ENCODE data around the gene C2orf76. TPM values are rescaled to one million over a fixed set of nuclear protein-coding genes. Genes with fewer than 3 reads are reported as not detected.
"Not testable (repeated sequence)": the region's sequence is repeated elsewhere in the genome, so short reads cannot be mapped to it uniquely, and the experiment has no call there.

C2orf76 gene
- total RNA-seq, 4 donors from 2014 or later, result 13.5 to 63.0 (median 21.5) TPM

GRCh38 chr2:119408221-119408619 lies 41.6 kb upstream of the C2orf76 start:
- no peak for DNase-seq
- intact Hi-C loops (cut with DNase I; ENCODE audit: low total_unique reads), result no loop called here
- no peaks in the 10 kb centered on the region for H3K4me1 ChIP-seq

GRCh38 chr2:119407430-119408220 lies 41.0 kb upstream of the C2orf76 start:
- no peak overlapping the region for H3K4me3 ChIP-seq
- H3K36me3 ChIP-seq, result no peaks in the 10 kb centered on the region
- no peak for DNase-seq
- H3K9me3 ChIP-seq, result no peaks in the 10 kb centered on the region
- TF ChIP-seq, protein P1, sequence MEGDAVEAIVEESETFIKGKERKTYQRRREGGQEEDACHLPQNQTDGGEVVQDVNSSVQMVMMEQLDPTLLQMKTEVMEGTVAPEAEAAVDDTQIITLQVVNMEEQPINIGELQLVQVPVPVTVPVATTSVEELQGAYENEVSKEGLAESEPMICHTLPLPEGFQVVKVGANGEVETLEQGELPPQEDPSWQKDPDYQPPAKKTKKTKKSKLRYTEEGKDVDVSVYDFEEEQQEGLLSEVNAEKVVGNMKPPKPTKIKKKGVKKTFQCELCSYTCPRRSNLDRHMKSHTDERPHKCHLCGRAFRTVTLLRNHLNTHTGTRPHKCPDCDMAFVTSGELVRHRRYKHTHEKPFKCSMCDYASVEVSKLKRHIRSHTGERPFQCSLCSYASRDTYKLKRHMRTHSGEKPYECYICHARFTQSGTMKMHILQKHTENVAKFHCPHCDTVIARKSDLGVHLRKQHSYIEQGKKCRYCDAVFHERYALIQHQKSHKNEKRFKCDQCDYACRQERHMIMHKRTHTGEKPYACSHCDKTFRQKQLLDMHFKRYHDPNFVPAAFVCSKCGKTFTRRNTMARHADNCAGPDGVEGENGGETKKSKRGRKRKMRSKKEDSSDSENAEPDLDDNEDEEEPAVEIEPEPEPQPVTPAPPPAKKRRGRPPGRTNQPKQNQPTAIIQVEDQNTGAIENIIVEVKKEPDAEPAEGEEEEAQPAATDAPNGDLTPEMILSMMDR (IDR thresholded peaks at IDR 0.05), result peak; percentile 51 to 84 (median 68)
- TF ChIP-seq POLR2A (IDR thresholded peaks at IDR 0.05), result no peak
- no peaks in the 10 kb centered on the region for H3K4me1 ChIP-seq
- no peak overlapping the region for H3K27ac ChIP-seq
- intact Hi-C loops (cut with DNase I; ENCODE audit: low total_unique reads), result no loop called here
- no peaks in the 10 kb centered on the region for H3K27me3 ChIP-seq

More at GRCh38 chr2:119408221-119408619, 41.6 kb upstream of the C2orf76 start:
- no peaks in the 10 kb centered on the region for H3K36me3 ChIP-seq
- no peaks in the 10 kb centered on the region for H3K9me3 ChIP-seq
- H3K4me3 ChIP-seq, result no peak overlapping the region
- H3K27me3 ChIP-seq, result no peaks in the 10 kb centered on the region
- no peak overlapping the region for H3K27ac ChIP-seq
- TF ChIP-seq, protein P1 (IDR thresholded peaks at IDR 0.05), result no peak
- no peak for TF ChIP-seq POLR2A (IDR thresholded peaks at IDR 0.05)

GRCh38 chr2:119405151-119405550 lies 38.5 kb upstream of the C2orf76 start:
- DNase-seq, result no peak
- TF ChIP-seq, protein P1 (IDR thresholded peaks at IDR 0.05), result no peak
- no peak for TF ChIP-seq POLR2A (IDR thresholded peaks at IDR 0.05)
- Histone ChIP-seq H3K36me3 (no peaks in the 10 kb centered on the region), H3K4me3 (no peak overlapping the region), H3K4me1 (no peaks in the 10 kb centered on the region), H3K27me3 (no peaks in the 10 kb centered on the region), H3K27ac (no peak overlapping the region), H3K9me3 (no peaks in the 10 kb centered on the region)
- intact Hi-C loops (cut with DNase I; ENCODE audit: low total_unique reads), result no loop called here

- H3K27me3 ChIP-seq; H3K4me3 ChIP-seq; intact Hi-C loops (cut with DNase I; ENCODE audit: low total_unique reads); H3K9me3 ChIP-seq; H3K4me1 ChIP-seq; DNase-seq; H3K36me3 ChIP-seq; H3K27ac ChIP-seq: not testable (repeated sequence)
Observed at GRCh38 chr2:119403618-119404017, 37.0 kb upstream of the C2orf76 start.

DNA sequence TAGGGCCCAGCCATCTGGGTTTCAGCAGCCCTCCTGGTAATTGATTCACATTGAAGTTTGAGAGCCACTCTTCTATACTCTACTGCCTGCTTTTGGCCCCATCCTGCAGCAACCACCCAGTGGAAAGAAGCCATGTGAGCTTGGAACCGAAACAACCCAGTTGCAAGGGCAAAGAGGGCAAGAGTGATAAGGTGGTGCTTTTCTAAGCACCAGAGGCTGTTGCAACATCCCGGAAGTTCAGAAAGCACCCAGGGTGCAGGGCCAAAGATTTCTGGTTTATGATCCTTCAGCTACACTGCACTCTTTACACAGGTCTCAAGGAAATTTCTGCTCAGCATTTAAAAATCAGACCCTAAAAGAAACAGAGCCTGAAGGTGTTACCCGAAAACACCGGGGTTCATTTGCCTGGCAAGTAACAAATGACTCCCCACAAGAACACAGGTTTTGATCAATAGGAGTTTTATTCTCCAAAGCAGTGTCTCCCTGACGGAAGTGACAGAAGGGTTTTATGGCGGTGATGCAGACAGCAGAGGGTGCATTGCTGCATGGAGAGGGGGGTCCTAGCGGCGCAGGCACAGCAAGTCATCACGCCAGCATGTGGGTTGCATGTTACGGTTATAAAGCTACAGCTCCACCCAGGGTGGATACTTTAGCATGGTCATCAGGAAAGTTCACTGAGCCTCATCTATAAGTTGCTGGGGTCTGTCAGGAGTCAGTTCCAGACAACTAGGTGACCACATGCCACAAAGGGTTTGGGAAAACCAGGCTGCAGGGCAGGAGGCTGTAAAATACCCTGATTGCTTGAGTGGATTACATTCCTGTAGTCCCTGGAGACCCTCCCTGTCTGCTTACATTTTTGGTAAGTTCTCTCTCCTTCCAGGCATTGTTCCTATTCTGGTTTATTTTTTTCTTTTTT lies 36.3 kb upstream of the C2orf76 start:
- intact Hi-C loops (cut with DNase I; ENCODE audit: low total_unique reads), result no loop called here
- H3K27me3 ChIP-seq, result no peaks in the 10 kb centered on the region
- no peak for DNase-seq
- H3K4me1 ChIP-seq, result no peaks in the 10 kb centered on the region
- H3K36me3 ChIP-seq, result no peaks in the 10 kb centered on the region
- H3K4me3 ChIP-seq, result no peak overlapping the region
- H3K9me3 ChIP-seq, result no peaks in the 10 kb centered on the region
- H3K27ac ChIP-seq, result no peak overlapping the region
- no peak for TF ChIP-seq POLR2A (IDR thresholded peaks at IDR 0.05)
- TF ChIP-seq, protein P1 (IDR thresholded peaks at IDR 0.05), result no peak

Data from uterus (tissue), 4 donors.